NCI-H2196 treated with DMSO at 0.1 percent for 48 hours (cell line): ENCODE results near the gene H2BK1.

Source experiments
- DNase-seq: peaks from one replicate; lab custom pipeline; 2025; ENCODE audit not compliant: unreplicated experiment; lab: John Stamatoyannopoulos, UW

Gene H2BK1

GRCh38 chr7:151210087-151210854 is at the start of gene H2BK1:
TSS of gene H2BK1 (minus strand) at chr7:151210488. CDS start at chr7:151210318, 170 bp downstream.
- DNase-seq = no peak

GRCh38 chr7:151257990-151258389 is 47.7 kb upstream of the H2BK1 start:
- no peak for DNase-seq

- no peak for DNase-seq
These were observed 46.2 kb upstream of the H2BK1 start for GRCh38 chr7:151256410-151257045.

GRCh38 chr7:151255390-151255789 is 45.1 kb upstream of the H2BK1 start:
- no peak for DNase-seq

- no peak for DNase-seq
These were observed 44.6 kb upstream of the H2BK1 start for GRCh38 chr7:151254851-151255250.

- no peak for DNase-seq
These were observed 44.0 kb upstream of the H2BK1 start for GRCh38 chr7:151254316-151254715.

- no peak for DNase-seq
These were observed 42.8 kb upstream of the H2BK1 start for GRCh38 chr7:151252961-151253711.

GRCh38 chr7:151252561-151252835 is 42.2 kb upstream of the H2BK1 start:
- DNase-seq = no peak

- no peak for DNase-seq
These were observed 41.6 kb upstream of the H2BK1 start for GRCh38 chr7:151251689-151252560.

GRCh38 chr7:151251328-151251688 is 41.0 kb upstream of the H2BK1 start:
- DNase-seq = no peak

GRCh38 chr7:151250181-151251132 is 40.2 kb upstream of the H2BK1 start:
- no peak for DNase-seq

- no peak for DNase-seq
These were observed 39.4 kb upstream of the H2BK1 start for GRCh38 chr7:151249732-151250072.

GRCh38 chr7:151249034-151249731 is 38.9 kb upstream of the H2BK1 start:
- DNase-seq = no peak

GRCh38 chr7:151248346-151249033 is 38.2 kb upstream of the H2BK1 start, which contains the start of gene SMARCD3:
TSS of gene SMARCD3 (minus strand) at chr7:151248694. CDS start at chr7:151248562, 132 bp downstream.
- no peak for DNase-seq

GRCh38 chr7:151247611-151248345 is 37.5 kb upstream of the H2BK1 start:
- no peak for DNase-seq

- DNase-seq = no peak
These were observed 36.7 kb upstream of the H2BK1 start for GRCh38 chr7:151246851-151247580.

- DNase-seq = no peak
These were observed 36.0 kb upstream of the H2BK1 start for GRCh38 chr7:151246102-151246850.
